GM12878 (cell line): ENCODE measurements around the gene EEPD1. TPM values are rescaled to one million over a fixed set of nuclear protein-coding genes. Genes with fewer than 3 reads are reported as not detected.

Experiments
- ATAC-seq: fragments of 200-7000 bp; cut with Tn5 transposase; 3 replicates; pipeline ENCODE4 v1.9.1; 2020; ENCODE audit warnings: mild to moderate bottlenecking, moderate library complexity
- BruUV-seq: library from RNA; stranded (reverse); fragments of 400-500 nt; replicated peaks from 2 replicates; lab custom pipeline; 2021; lab: Mats Ljungman, UMichigan
- CTCF ChIA-PET: fragments of 300-600 bp; sonication (Branson Sonifier 250); formaldehyde crosslinking; extraction: SDS; loops from one replicate; lab custom pipeline; 2021; ENCODE audit warnings: inconsistent platforms; lab: Yijun Ruan, JAX
- POLR2A ChIA-PET: fragments of 350-600 bp; formaldehyde crosslinking; extraction: SDS; loops from one replicate; lab custom pipeline; 2021; ENCODE audit warnings: inconsistent platforms; lab: Charles Lee
- RAD21 ChIA-PET: fragments of 300-600 bp; sonication (Branson Sonifier 250); formaldehyde crosslinking; loops from one replicate; lab custom pipeline; 2023; ENCODE audit warnings: antibody characterized with exemption; ENCODE audit not compliant: unreplicated experiment; lab: Charles Lee
- SMC1A ChIA-PET: fragments of 300-600 bp; sonication (Branson Sonifier 250); formaldehyde crosslinking; loops from one replicate; lab custom pipeline; 2023; ENCODE audit not compliant: unreplicated experiment, uncharacterized antibody; lab: Charles Lee
- DNase-seq: peaks from one replicate; pipeline ENCODE4 v3.0.0-alpha.2; 2011; ENCODE audit warnings: low read depth, low spot score
- FAIRE-seq: peaks from 3 replicates; lab custom pipeline; 2011; peaks lifted over from hg19 to GRCh38; lab: Jason Lieb, UNC
- H2AFZ ChIP-seq: 2 replicates; pipeline ENCODE4 v1.6.0; 2011; ENCODE audit warnings: low read depth, low read length, control low read depth; ENCODE audit not compliant: control insufficient read depth
- H3K27ac ChIP-seq: 2 replicates; pipeline ENCODE4 v1.5.1; 2011; ENCODE audit warnings: control low read depth; ENCODE audit not compliant: control insufficient read depth, insufficient read depth
- H3K27me3 ChIP-seq, 2 experiments: replicated peaks in 1 of 2; 2 replicates each; pipeline versions ENCODE4 v1.6.0 to v1.6.1; 2011; ENCODE audit warnings: low read length in 1 of 2; ENCODE audit not compliant: control insufficient read depth in 2 of 2, insufficient read depth in 2 of 2
- H3K36me3 ChIP-seq, 2 experiments: 2 replicates each; pipeline ENCODE4 v1.5.1; 2011; ENCODE audit warnings: low read length in 1 of 2; ENCODE audit not compliant: control insufficient read depth in 2 of 2, insufficient read depth in 2 of 2
- H3K4me1 ChIP-seq: 2 replicates; pipeline ENCODE4 v1.6.1; 2011; ENCODE audit warnings: mild to moderate bottlenecking, low read length, moderate library complexity, mixed read lengths; ENCODE audit not compliant: control insufficient read depth, insufficient read depth
- H3K4me2 ChIP-seq: 2 replicates; pipeline ENCODE4 v1.6.0; 2011; ENCODE audit warnings: control low read depth; ENCODE audit not compliant: control insufficient read depth, insufficient read depth
- H3K4me3 ChIP-seq: fragments of 200-600 bp; sonication (generic); 2 replicates; pipeline ENCODE4 v1.5.1; 2016
- H3K79me2 ChIP-seq: 2 replicates; pipeline ENCODE4 v1.6.0; 2011; ENCODE audit warnings: low read length; ENCODE audit not compliant: control insufficient read depth, insufficient read depth
- H3K9ac ChIP-seq: 2 replicates; pipeline ENCODE4 v1.8.0; 2011; ENCODE audit warnings: low read length, control low read depth, mixed read lengths; ENCODE audit not compliant: control insufficient read depth, insufficient read depth
- H3K9me3 ChIP-seq: replicated peaks from 3 replicates; pipeline ENCODE4 v1.5.1; 2011; ENCODE audit warnings: mild to moderate bottlenecking, low read length; ENCODE audit not compliant: control insufficient read depth, insufficient read depth
- H4K20me1 ChIP-seq: 2 replicates; pipeline ENCODE4 v1.6.0; 2011; ENCODE audit not compliant: control insufficient read depth, insufficient read depth
- BMI1 ChIP-seq: fragments of 450-650 bp; IDR thresholded peaks from 2 replicates; pipeline ENCODE4 v1.6.1; 2016; ENCODE audit warnings: mild to moderate bottlenecking, moderate library complexity, borderline replicate concordance
- CREB1 ChIP-seq: IDR thresholded peaks from 2 replicates; pipeline ENCODE4 v1.6.1; 2012; ENCODE audit warnings: low read depth, mild to moderate bottlenecking, inconsistent platforms
- ETV6 ChIP-seq, 2 experiments: fragments of 450-650 bp in 1 of 2; IDR thresholded peaks in 1 of 2; conservative IDR thresholded peaks in 1 of 2; 2 replicates each; pipeline ENCODE4 v1.6.1; 2014; ENCODE audit warnings: antibody characterized with exemption in 1 of 2, borderline replicate concordance in 1 of 2, low read depth in 1 of 2, mild to moderate bottlenecking in 1 of 2, moderate library complexity in 1 of 2
- MXI1 ChIP-seq: fragments of 150-350 bp; IDR thresholded peaks from 2 replicates; pipeline ENCODE4 v1.6.1; 2011; ENCODE audit warnings: low read depth, mild to moderate bottlenecking, inconsistent platforms, low read length, improper control_type of control experiment
- NFIC ChIP-seq: IDR thresholded peaks from 2 replicates; pipeline ENCODE4 v1.6.1; 2012; ENCODE audit warnings: low read depth, mild to moderate bottlenecking, inconsistent platforms, low read length, moderate library complexity
- NRF1 ChIP-seq: conservative IDR thresholded peaks from 2 replicates; pipeline ENCODE4 v1.6.1; 2011; ENCODE audit warnings: mild to moderate bottlenecking, low read depth, low read length, improper control_type of control experiment
- RBBP5 ChIP-seq: fragments of 200-600 bp; sonication (generic); conservative IDR thresholded peaks from 2 replicates; pipeline ENCODE4 v1.6.1; 2016
- RELA ChIP-seq: fragments of 450-650 bp; IDR thresholded peaks from 2 replicates; pipeline ENCODE4 v1.8.0; 2014; ENCODE audit warnings: borderline replicate concordance; ENCODE audit not compliant: partially characterized antibody
- RFX5 ChIP-seq: IDR thresholded peaks from 2 replicates; pipeline ENCODE4 v1.6.1; 2011; ENCODE audit warnings: low read depth, low read length, improper control_type of control experiment
- SIN3A ChIP-seq: IDR thresholded peaks from 2 replicates; pipeline ENCODE4 v1.6.1; 2012; ENCODE audit warnings: low read depth, low read length, improper control_type of control experiment
- SMC3 ChIP-seq: IDR thresholded peaks from 2 replicates; pipeline ENCODE4 v1.6.1; 2011; ENCODE audit warnings: low read length, improper control_type of control experiment, borderline replicate concordance
- STAT1 ChIP-seq: fragments of 450-650 bp; conservative IDR thresholded peaks from 2 replicates; pipeline ENCODE4 v1.6.1; 2014; ENCODE audit warnings: antibody characterized with exemption, mild to moderate bottlenecking
- SUPT20H ChIP-seq: IDR thresholded peaks from 2 replicates; pipeline ENCODE4 v1.6.1; 2011; ENCODE audit warnings: low read depth, mild to moderate bottlenecking, low read length, moderate library complexity, borderline replicate concordance; ENCODE audit not compliant: control insufficient read depth
- TCF12 ChIP-seq: IDR thresholded peaks from 2 replicates; pipeline ENCODE4 v1.6.1; 2011; ENCODE audit warnings: low read depth, mild to moderate bottlenecking, low read length
- TCF3 ChIP-seq: IDR thresholded peaks from 2 replicates; pipeline ENCODE4 v1.6.1; 2012; ENCODE audit warnings: low read depth, mild to moderate bottlenecking, low read length, borderline replicate concordance; ENCODE audit not compliant: insufficient read depth
- WRNIP1 ChIP-seq: IDR thresholded peaks from 2 replicates; pipeline ENCODE4 v1.6.1; 2011; ENCODE audit warnings: low read depth, low read length, improper control_type of control experiment, borderline replicate concordance
- ZZZ3 ChIP-seq: IDR thresholded peaks from 2 replicates; pipeline ENCODE4 v1.6.1; 2011; ENCODE audit warnings: low read depth; ENCODE audit not compliant: control insufficient read depth, insufficient read length
- WGBS: methylation state at CpG from one replicate; pipeline ENCODE4 v1.1.6; 2016; ENCODE audit warnings: low lambda C conversion rate; ENCODE audit not compliant: insufficient replicate concordance, insufficient coverage; ENCODE audit errors: missing lambda C conversion rate; 5-methylcytosine and 5-hydroxymethylcytosine counted together
- in situ Hi-C: fragments of 300-500 bp; cut with MboI; formaldehyde crosslinking; loops from 9 replicates; pipeline ENCODE4 v1.14.3; 2018; ENCODE audit warnings: mixed read lengths
- intact Hi-C: fragments of 100-400 bp; cut with micrococcal nuclease; formaldehyde crosslinking; loops from one replicate; pipeline ENCODE4 v1.14.2; 2022; ENCODE audit not compliant: unreplicated experiment
- polyA plus RNA-seq, 11 experiments: library from polyadenylated mRNA; depleted of rRNA in 4 of 11; unstranded in 6 of 11; stranded (reverse) in 5 of 11; fragments of >200 nt; fragmentation: Nextera tagmentation in 4 of 11; fragmentation: Illumina TruSeq in 1 of 11; extraction: Ambion mirVana in 4 of 11; extraction: Trizol in 1 of 11; gene quantifications; 1 replicate in 1 of 11; 2 replicates in 10 of 11; pipeline versions ENCODE4 v1.2.1 to v1.2.3, GENCODE V29; 2011 to 2016; ENCODE audit warnings: inconsistent platforms in 2 of 11, missing spikeins in 2 of 11, low read depth in 1 of 11
- total RNA-seq, 4 experiments: library from RNA; depleted of rRNA in 3 of 4; stranded (reverse); fragments of >200 nt in 3 of 4; fragmentation: Illumina TruSeq in 1 of 4; extraction: Trizol in 1 of 4; gene quantifications; 2 replicates each; pipeline versions ENCODE4 v1.2.1 to v1.2.3, GENCODE V29; 2013 to 2021
- TF ChIP-seq, protein P1 (sequence below): fragments of 450-650 bp; formaldehyde crosslinking; IDR thresholded peaks from 2 replicates; pipeline ENCODE4 v1.5.0; 2022; ENCODE audit warnings: mild to moderate bottlenecking, missing genetic modification characterization
- TF ChIP-seq, protein P2 (sequence below): fragments of 450-650 bp; IDR thresholded peaks from 2 replicates; pipeline ENCODE4 v1.6.1; 2018; ENCODE audit warnings: borderline replicate concordance, mild to moderate bottlenecking; ENCODE audit not compliant: partially characterized antibody

EEPD1 gene
- total and polyA plus RNA-seq, 10 of the 15 experiments (the other 5 are each of a cell fraction or from before 2014, with no cell fraction given): 0.24 to 2.8 (median 0.86) TPM; not detected in 1

DNA sequence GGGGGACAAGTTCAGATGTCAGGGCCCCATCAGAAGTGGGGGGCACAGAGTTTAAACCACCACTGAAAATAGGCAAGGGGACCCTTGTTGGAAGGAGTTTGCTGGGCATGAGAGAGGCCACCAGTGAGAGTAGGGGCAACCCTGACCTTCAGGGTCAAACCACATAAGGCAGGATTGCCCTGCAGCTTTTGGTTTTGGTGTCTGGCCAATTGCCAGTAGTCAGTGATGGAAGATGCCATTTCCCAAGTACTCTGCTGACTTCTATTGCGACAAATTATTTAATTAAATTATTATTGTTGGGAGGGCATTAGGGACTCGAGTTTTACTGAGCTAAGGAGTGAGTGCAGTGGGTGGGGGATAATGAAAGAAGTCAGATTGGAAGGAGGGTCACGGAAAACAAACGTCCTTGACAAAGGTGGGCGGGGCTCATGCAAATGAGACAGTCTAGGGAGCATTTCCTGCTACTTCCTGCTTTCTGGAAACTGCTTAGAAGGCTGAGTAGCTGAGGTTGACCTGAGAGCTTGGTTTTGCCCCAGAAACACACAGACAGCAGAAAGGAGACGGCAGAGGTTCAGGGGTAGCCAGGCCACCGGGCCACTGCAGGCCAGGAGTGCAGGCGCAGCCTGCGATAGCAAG, 162.4 kb downstream of the EEPD1 start:
- Histone ChIP-seq H4K20me1 (no peaks in the 10 kb centered on the region), H3K27ac (no peak overlapping the region), H3K9me3 (no peaks in the 10 kb centered on the region), H3K9ac (no peak overlapping the region), H2AFZ (no peak overlapping the region), H3K4me2 (no peak overlapping the region), H3K27me3 (no peaks in the 10 kb centered on the region), H3K4me3 (no peak overlapping the region), H3K4me1 (no peaks in the 10 kb centered on the region), H3K36me3 (no peaks in the 10 kb centered on the region), H3K79me2 (no peaks in the 10 kb centered on the region)
- RAD21 ChIA-PET: interaction anchor here (1.0 to 1.4 kb wide), 2 partner anchors 330 to 339 kb away, joined by 4 read pairs; no protein-coding TSS in a partner anchor
- in situ Hi-C loops (no loop called here), intact Hi-C loops (no loop called here)
- SMC1A ChIA-PET: interaction anchor here (1.3 kb wide), 1 partner anchor 14 kb away, joined by 3 read pairs; no protein-coding TSS in a partner anchor
- no peak for ATAC-seq
- FAIRE-seq: no peak
- CTCF ChIA-PET: interaction anchor here (0.6 to 1.9 kb wide), 6 partner anchors 11 to 330 kb away, joined by 3 to 7 read pairs (median 3); no protein-coding TSS in a partner anchor
- DNase-seq: no peak
- 45% methylated on average over 9 of the region's 9 CpGs for WGBS
- BruUV-seq: no TSS peak
- POLR2A ChIA-PET: no interaction called here
- TF ChIP-seq ZZZ3: no peak
- no peak for TF ChIP-seq SIN3A
- no peak for TF ChIP-seq CREB1
- TF ChIP-seq NFIC: no peak
- TF ChIP-seq WRNIP1: no peak
- no peak for TF ChIP-seq BMI1
- TF ChIP-seq, protein P1, sequence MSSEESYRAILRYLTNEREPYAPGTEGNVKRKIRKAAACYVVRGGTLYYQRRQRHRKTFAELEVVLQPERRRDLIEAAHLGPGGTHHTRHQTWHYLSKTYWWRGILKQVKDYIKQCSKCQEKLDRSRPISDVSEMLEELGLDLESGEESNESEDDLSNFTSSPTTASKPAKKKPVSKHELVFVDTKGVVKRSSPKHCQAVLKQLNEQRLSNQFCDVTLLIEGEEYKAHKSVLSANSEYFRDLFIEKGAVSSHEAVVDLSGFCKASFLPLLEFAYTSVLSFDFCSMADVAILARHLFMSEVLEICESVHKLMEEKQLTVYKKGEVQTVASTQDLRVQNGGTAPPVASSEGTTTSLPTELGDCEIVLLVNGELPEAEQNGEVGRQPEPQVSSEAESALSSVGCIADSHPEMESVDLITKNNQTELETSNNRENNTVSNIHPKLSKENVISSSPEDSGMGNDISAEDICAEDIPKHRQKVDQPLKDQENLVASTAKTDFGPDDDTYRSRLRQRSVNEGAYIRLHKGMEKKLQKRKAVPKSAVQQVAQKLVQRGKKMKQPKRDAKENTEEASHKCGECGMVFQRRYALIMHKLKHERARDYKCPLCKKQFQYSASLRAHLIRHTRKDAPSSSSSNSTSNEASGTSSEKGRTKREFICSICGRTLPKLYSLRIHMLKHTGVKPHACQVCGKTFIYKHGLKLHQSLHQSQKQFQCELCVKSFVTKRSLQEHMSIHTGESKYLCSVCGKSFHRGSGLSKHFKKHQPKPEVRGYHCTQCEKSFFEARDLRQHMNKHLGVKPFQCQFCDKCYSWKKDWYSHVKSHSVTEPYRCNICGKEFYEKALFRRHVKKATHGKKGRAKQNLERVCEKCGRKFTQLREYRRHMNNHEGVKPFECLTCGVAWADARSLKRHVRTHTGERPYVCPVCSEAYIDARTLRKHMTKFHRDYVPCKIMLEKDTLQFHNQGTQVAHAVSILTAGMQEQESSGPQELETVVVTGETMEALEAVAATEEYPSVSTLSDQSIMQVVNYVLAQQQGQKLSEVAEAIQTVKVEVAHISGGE: no peak
- no peak for TF ChIP-seq TCF12
- no peak for TF ChIP-seq RELA
- TF ChIP-seq TCF3: no peak
- TF ChIP-seq NRF1: no peak
- TF ChIP-seq ETV6 (conservative IDR thresholded peaks at IDR 0.05 in 1 of 2, IDR thresholded peaks at IDR 0.05 in 1 of 2; ENCODE audit: borderline replicate concordance in 1 of 2, low read depth in 1 of 2): no peak
- TF ChIP-seq, protein P2, sequence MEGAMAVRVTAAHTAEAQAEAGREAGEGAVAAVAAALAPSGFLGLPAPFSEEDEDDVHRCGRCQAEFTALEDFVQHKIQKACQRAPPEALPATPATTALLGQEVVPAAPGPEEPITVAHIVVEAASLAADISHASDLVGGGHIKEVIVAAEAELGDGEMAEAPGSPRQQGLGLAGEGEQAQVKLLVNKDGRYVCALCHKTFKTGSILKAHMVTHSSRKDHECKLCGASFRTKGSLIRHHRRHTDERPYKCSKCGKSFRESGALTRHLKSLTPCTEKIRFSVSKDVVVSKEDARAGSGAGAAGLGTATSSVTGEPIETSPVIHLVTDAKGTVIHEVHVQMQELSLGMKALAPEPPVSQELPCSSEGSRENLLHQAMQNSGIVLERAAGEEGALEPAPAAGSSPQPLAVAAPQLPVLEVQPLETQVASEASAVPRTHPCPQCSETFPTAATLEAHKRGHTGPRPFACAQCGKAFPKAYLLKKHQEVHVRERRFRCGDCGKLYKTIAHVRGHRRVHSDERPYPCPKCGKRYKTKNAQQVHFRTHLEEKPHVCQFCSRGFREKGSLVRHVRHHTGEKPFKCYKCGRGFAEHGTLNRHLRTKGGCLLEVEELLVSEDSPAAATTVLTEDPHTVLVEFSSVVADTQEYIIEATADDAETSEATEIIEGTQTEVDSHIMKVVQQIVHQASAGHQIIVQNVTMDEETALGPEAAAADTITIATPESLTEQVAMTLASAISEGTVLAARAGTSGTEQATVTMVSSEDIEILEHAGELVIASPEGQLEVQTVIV: no peak
- TF ChIP-seq STAT1: no peak
- TF ChIP-seq RBBP5: no peak
- no peak for TF ChIP-seq SMC3
- no peak for TF ChIP-seq RFX5
- TF ChIP-seq MXI1: no peak
- no peak for TF ChIP-seq SUPT20H
